NCI-H2196 (cell line): Measurements from ENCODE around the gene CCDC91.

ENCODE experiments used
- DNase-seq: peaks from one replicate; lab custom pipeline; 2025; ENCODE audit not compliant: unreplicated experiment; lab: John Stamatoyannopoulos, UW

CCDC91 gene

DNA sequence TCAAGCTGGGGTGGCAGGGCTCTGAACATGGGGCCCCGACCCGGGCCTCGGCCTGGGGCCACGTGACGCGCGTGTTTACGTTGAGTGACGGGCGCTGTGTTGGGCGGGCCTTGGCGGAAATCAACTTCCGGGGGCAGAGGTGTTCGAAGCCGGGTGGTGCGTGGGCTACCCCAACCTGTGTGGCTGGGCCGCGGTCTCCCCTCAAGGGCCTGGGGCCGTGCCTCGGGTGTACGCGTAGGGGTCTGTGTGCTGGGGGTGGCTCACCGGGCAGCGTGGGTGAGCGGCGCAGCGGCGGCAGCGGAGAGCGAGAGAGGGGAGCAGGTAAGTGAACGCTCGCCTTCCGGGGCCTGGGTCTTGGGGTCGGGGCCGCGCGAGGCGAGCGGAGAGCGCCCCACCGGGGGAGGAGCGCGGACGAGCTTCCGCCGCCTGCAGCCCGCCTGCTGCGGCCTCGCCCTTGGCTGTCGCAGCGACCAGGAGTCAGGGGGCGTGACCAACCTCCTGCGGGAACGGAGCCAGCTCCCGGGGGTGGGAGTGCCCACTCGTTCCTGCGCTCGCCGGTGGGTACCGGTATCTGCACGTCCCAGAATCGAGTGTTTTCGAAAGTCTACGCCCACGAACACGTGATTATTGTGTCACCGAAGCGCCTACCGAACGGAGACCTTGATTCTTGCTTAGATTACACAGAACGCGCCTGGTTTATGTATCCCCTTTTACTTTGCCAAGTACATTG is at the start of gene CCDC91:
Gene CCDC91, plus strand, starts transcription at position 136 of the 730 bp plus-strand sequence. CDS start 66,760 bp downstream, outside the sequence.
- DNase-seq: peak; percentile 95

- no peak for DNase-seq
Observed at GRCh38 chr12:28144059-28144458, 46.2 kb upstream of the CCDC91 start.

DNA sequence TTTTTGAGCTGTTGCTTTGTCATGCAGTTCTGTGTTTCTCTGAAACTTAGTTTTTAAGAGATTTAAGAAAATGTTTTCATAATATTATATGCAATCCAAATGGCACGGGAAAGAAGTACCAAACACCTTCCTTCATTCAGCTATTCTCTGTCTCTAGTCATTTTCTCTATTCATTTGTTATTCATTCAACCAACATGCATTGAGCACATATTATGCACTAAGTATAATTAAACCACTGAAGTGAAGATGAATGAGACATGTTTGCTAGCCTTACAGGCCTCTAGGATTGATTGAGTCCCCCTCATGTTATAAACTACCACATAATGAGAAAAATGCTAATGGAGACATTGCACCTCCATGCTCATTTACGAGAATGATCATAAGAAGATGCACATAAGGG is 45.7 kb upstream of the CCDC91 start:
- DNase-seq: no peak

GRCh38 chr12:28145216-28145615 is 45.0 kb upstream of the CCDC91 start:
- DNase-seq: no peak

GRCh38 chr12:28149279-28149678 is 41.0 kb upstream of the CCDC91 start:
- DNase-seq: no peak

DNA sequence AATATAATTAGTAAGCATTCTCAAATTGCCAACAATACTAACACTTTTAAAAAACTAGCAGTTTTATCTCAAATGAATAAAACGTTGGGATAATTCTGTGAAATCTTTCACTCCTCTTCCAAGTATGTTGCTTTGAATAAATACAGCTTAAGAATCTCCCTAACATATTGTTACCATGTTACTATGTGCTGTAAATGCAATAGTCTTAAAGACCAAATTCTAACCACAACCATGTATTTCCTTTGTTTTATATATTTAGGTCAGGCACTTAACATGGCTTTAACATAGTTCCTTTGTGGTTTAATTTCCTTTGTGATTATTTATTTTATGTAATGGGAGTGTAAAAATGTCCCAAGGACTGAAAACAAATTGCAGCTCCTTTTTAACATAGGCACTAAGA is 33.9 kb upstream of the CCDC91 start:
- no peak for DNase-seq

GRCh38 chr12:28156804-28157203 is 33.5 kb upstream of the CCDC91 start:
- DNase-seq: no peak

- no peak for DNase-seq
Observed at GRCh38 chr12:28158353-28158752, 31.9 kb upstream of the CCDC91 start.

DNA sequence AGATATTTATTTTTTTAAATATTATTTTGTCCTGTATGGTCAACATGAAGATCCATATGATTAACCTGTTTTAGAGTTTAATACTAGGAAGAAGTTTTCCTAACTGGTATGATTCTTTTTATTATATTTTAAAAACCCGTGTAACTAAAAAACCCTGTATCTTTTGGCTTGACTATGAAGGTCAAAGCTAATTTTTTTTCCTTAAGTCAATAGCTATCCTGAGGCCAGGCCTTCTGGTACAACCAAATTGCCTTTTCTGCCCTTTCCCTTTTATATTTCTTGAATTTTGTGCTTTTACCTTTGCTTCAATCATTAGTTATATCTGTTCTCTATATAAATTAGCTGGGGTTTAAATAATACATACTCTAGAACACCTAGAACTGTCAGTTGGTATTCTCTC is 30.6 kb upstream of the CCDC91 start:
- DNase-seq: no peak

GRCh38 chr12:28161697-28162096 is 28.6 kb upstream of the CCDC91 start:
- no peak for DNase-seq

DNA sequence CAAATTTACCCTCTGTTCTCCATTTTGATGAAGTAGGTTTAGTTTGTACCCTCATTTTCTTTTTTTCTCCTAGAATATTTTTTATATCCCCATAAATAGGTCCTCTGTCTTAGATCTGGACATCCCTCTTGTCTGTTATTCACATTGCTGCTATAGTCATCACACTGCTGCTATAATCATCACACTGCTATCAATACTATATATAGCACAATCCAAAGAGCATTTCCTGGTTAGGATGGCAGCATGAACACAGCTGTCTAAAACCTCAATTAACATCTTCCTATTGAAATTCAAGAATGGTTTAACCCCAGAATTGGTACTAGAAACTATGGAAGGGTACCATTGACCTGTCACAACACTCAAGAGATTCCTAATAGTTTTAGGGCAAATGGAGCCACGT is 27.6 kb upstream of the CCDC91 start:
- DNase-seq: no peak

- no peak for DNase-seq
Observed at GRCh38 chr12:28164644-28165275, 25.5 kb upstream of the CCDC91 start.

DNA sequence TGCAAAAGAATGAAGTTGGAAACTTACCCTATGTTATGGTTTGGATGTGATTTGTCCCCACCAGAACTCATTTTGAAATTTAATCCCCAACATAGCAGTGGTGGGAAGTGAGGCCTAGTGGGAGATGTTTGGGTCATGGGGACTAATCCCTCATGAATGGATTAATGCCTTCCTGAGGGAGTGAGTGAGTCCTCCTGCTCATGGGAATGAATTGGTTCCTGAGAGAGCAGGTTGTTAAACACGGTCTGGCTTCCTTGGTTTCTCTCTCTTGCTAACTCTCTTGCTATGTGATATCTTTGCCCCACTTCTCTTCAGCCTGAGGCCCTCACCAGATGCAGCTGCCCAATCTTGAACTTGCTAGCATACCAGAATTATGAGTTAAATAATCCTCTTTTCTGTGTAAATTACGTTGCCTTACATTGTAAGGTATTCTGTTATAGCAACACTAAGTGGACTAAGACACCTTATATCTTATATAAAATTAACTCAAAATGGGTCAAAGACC is 22.2 kb upstream of the CCDC91 start:
- no peak for DNase-seq

DNA sequence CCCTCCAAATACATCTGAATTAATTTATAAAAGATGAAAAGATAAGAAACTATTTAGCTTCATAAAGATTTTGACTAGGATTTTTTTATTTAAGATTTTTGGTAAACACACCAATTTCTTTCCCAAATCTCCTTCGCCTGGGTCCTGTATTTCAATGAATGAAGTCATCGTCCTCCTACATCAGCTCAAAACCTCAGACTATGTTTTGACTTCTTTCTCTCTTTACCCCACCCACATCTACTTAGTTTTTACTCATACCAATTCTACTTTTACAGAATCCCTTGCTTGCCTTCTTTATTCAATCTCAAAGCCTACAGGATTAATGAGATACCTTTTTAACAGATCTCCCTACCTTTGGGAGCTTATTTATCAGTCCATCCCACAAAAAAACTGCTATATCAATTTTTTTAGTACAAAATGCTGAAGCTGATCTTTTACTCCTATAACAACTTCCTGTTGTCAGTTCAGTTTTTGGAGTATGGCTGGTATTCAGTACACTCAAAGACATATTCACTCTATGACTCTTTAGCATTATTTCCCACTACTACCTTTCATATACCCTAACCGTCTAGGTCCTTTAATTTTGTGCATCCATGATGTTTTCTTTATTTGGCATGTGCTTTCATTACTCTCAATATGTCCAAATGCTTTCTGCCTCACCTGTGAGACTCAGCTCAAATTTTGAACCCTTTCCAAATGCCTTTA is 18.7 kb upstream of the CCDC91 start:
- DNase-seq: no peak

DNA sequence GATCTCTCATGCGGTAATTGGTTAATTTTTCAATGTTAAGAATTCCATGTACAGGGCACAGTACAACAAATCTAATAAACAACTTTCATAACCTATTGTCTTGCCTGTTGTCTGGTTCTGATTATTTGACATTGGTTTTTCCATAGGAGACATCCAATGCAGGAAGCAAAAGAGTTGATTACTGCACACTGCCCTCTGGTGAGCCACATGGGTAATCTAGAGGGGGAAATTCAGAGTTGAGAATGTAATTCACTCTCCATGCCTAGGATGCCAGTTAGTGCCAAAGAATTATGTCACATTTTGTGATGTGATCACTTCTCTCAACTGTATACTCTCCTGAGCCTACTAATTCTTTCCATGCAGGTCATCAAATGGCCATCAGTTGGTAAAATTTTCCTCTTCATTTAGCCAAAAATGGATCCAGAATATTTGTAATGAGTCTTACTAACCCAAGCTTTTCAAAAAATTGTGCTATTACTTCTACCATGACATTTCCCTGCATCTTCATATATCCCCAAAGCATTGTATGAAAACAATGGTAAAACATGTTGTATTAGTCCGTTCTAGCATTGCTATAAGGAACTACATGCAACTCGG is 17.7 kb upstream of the CCDC91 start:
- peak; percentile 62 for DNase-seq

- no peak for DNase-seq
Observed at GRCh38 chr12:28173440-28173839, 16.8 kb upstream of the CCDC91 start.

DNA sequence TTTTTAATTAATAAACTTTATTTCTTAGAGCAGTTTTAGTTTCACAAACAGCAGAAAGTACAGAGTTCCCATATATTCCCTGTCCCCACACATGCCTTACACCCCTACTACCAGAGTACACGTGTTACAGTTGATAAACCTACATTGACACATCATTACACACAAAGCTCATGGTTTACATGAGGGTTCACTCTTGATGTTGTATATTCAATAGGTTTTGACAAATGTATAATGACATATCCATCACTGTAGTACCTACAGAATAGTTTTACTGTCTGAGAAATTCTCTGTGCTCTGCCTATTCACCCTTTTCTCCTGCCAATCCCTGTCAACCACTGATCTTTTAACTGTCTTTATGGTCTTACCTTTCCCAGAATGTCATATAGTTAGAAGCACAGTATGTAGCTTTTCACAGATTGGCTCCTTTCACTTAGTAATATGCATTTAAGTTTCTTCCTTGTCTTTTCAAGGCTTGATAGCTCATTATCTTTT is 15.1 kb upstream of the CCDC91 start:
- no peak for DNase-seq

GRCh38 chr12:28176295-28176694 is 14.0 kb upstream of the CCDC91 start:
- DNase-seq: no peak

DNA sequence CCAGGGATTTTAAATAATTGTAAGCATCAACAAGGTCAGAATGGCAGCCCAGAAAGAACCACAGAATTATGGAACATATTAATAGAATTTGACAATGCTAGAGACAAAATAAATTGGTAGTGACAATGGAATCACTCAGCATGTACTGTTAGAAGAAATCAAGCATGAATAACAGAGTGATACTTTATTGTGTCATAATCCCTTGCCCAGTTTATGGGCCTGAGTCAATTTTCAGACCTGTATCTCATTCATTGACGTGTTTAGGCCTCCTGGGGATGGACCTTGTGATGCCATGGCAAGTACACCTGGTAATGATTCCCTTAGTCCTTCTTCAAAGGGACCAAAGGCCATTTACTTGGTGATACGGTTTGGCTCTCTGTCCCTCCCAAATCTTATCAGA is 12.8 kb upstream of the CCDC91 start:
- DNase-seq: no peak

DNA sequence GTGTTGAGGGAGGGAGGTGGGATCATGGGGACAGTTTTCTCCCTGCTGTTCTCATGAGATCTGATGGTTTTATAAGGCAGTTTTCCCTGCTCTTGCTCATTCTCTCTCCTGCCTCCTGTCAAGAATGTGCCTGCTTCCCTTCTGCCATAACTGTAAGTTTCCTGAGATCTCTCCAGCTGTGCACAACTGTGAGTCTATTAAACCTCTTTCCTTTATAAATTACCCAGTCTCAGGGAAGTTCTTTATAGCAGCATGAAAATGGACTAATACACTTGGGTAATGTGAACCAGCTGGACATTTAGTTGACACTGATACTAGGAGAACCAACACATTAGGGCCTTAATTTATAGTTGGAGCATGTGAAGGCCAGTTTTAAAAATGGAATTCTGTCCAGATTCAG is 12.4 kb upstream of the CCDC91 start:
- no peak for DNase-seq

- no peak for DNase-seq
Observed at GRCh38 chr12:28178775-28179174, 11.5 kb upstream of the CCDC91 start.
